GM15510 (cell line): Measurements from ENCODE around the gene CHST14.

Experiments
- POLR2A ChIP-seq: IDR thresholded peaks from 3 replicates; pipeline ENCODE4 v1.6.1; 2011; ENCODE audit warnings: borderline replicate concordance; ENCODE audit not compliant: insufficient read length; ENCODE audit errors: extremely low read depth

CHST14 gene

DNA sequence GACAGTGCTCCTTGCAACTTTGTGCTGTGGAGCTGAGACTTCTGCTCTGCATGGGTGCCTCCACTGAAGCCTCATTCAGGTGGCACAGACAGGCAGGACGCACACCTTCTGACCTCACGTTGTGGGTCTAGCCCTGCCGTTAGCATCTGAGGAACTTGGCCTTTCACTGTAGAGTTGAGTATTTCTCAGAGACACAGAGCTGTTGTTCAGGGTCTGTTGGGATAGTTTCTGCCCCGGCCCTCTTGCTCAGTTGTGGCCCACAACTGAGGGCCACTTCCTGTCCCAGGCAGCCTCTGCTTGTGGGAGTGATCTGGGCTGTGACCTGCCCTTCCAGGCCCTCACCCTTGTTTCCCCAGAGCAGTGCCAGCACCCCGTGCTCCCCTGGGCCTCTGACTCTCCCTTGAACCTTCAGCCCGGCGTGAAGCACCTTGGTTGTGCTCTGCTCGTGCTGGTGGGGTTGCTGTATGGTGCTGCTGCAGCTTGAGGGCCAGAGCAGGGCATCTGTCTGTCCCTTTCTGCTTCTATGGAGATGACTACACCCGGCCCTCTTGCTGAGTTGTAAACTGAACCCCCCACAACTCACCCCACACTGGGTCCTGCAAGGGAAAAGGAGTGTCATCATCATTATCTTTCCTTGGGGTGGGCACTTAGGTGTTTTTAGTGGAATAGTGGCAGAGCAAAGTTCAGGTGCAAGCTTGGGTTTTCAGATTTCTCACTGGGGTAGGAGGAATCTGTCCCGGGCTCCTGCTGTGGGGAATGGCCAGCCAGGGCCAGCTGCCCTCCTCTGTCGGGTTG is 18.3 kb upstream of the CHST14 start:
- no peak for TF ChIP-seq POLR2A

DNA sequence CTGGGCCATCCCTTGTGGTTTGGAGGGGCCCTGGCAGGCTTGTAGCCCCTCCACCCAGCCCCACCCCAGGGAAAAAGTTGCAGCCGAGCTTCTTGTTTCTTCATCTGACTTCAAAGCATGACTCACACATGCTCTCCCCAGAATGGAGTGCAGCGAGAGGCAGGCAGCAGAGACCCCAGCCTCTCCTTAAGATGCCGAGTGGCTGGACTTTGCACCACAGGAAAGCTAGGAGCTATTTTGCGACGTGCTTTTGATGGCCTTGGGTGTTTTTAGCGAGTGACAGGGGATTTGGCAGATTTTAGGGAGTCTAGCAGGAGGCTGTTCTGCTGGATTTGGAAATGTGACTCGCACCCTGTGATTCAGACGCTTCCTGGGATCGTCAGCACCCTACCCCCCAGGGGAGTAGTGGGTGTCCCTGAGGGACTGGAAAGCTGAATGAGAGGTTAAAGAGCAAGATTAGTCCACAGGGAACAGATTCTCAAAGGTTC is 15.8 kb upstream of the CHST14 start:
- TF ChIP-seq POLR2A, result no peak

DNA sequence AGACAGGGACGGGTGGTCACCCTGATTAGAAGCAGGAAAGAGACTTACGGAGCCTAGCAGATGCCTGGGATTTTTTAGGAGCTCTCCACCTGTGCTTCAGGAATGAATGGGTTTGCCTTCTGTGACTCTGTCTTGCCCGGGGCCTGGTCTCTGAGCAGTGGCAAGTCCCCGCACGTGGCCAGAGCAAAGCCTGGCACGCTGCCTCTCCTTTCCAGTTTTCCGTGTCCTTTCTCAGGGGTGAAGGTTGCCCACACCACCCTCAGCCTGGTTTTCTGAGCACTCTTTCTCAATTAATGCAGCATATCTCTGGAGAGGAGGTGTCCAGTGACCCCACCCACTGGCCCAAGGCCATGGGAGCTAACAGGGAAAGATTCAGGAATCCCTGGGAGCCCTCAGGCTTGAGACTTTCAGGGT is 14.5 kb upstream of the CHST14 start:
- no peak for TF ChIP-seq POLR2A

DNA sequence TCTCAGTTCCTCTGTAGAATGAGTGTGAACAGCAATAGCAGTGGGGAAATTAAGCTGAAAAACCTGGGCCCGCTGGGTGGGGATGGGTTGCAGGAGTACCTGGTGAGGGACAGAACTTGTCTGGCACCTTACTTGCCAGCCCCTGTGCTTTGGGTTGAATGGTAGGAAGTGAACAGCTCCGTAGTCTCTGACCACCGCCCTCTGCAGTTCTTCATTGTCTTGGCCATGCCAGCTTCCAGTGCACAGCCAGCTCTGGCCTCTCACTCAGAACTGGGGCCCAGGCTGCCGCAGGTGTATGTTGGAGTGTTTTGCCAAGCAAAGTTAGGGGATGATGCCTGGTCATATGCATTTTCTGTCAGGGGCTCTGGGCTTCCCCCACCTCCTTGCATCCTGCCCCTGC is 14.0 kb upstream of the CHST14 start:
- TF ChIP-seq POLR2A, result no peak

DNA sequence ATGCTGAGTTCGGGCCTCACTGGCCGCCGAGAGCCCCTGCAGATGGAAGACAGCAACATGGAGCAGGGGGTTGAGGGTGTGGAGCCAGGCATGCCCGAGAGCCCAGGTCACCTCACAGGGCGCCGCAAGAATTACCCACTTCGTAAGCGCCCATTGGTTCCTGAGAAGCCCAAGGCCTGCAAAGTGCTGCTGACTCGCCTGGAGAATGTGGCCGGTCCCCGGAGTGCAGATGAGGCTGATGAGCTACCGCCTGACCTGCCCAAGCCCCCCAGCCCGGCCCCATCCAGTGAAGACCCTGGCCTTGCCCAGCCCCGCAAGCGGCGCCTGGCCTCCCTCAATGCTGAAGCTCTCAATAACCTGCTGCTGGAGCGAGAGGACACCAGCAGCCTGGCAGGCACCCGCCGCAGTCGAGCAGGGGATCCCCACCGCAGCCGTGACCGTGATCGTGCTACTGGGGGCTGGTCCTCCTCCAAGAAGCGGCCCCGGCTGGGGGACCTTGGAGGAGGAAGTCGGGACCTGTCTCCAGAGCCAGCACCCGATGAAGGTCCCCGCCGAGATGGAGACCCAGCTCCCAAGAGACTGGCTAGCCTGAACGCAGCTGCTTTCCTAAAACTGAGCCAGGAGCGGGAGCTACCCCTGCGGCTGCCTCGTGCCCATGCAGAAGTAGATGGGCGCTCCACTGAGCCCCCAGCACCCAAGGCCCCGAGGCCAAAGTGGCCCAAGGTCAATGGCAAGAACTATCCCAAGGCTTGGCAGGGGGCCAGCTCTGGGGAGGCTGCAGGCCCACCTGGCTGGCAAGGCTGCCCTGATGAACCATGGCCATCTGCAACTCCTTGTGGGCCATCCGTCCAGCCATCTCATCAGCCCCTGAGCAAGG is 12.1 kb upstream of the CHST14 start:
- TF ChIP-seq POLR2A, result no peak

DNA sequence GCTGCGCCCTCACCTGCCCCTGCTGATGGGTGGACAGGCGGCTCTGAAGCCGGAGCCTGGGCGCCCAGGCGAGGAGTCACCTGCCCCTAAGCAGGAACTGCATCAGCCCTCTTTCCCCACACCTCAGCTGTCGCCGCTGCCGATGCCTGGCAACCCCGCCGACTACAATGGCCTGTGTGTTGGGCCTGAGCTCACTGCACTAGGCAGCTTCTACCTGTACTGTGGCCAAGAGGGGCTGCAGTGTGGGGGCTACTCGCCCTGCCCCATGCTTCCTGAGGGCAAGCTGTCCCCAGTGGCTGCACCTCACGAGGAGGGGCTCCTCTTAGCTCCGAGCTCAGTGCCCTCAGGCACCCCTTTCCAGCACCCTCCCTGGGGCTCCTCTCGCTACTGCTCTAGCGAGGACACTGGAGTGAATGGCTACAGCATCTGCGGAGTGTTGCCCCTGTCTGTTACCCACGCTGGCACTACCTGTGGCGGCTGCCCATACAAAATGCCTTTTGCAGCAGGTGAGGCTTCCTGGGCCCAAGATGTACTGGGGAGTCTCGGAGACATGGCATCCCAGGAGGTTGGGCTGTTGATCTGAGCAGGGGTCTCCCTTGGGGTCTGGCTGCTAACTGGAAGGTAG is 11.3 kb upstream of the CHST14 start:
- TF ChIP-seq POLR2A, result no peak

DNA sequence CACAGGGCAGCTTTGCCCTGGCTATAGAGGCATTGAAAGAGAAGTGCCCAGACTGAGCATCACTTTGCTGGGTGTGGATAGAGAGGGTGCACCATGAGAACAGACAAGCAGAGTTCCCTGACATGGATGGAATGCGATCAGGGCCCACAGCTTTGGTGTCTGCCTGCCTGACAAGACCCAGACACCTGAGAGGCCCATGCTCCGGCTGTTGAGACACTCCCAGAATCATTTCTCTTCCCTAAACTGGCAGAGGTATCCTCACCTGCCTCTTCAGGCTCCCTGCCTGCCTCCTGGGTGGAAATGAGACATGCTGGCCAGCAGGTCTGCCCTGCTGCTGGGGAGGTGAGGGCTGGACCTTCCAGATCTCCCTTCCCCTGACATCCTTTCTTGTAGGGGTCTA is 10.4 kb upstream of the CHST14 start:
- no peak for TF ChIP-seq POLR2A

DNA sequence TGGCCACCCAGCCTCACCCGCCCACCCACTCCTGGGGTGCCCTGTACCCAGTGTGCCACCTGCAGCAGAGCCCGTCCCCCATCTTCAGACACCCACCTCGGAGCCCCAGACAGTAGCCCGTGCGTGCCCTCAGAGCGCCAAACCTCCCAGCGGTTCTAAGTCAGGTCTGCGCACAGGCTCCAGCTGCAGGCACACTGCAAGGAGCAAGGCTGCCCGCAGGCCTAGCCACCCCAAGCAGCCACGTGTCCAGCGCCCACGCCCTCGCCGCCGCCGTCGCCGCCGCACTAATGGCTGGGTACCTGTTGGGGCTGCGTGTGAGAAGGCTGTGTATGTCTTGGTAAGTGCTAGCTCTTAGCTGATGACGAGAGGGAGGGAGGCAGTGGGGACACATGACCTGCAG is 8.8 kb upstream of the CHST14 start:
- TF ChIP-seq POLR2A, result no peak

DNA sequence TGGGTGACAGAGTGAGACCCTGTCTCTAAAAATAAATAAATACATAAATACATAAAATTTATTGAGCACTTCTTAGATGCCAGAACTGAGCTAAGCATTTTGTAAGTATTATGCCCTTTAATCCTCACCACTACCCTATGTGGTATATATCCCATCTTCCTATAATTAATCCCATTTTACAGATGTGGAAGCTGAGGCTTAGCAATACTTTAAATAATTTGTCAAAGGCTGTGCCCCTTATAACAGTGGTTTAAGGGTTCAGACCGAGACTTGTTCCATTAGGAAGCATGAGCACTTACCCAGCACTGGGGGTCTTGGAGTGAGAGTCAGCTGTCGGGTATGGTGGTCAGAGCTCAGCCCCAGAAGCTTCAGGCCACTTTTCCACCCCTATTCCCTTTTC is 7.5 kb upstream of the CHST14 start:
- TF ChIP-seq POLR2A, result no peak

DNA sequence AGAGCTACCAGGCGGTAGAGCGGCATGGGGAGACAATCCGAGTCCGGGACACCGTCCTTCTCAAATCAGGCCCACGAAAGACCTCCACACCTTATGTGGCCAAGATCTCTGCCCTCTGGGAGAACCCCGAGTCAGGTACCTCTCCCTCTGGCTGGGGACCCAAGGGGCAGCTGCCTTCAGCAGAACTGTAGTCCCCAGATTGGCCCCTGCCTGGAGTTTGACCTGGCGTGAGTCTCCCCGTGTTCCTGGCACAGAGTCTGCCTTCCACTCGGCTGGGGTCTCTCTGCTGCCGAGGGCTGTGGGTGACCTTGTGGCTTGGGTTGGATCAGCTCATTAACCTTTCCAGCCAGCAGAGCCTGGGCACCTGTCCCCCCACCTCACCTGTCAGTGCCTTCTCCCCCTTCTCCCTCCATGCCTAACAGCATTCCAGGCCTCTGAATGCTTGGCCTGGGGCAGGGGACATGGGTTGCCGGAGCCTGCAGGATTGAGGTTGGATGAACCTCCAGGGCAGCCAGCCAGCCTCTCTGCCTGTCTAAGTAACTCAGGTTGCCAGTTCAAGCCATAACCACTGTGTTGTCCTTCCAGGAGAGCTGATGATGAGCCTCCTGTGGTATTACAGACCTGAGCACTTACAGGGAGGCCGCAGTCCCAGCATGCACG is 6.8 kb upstream of the CHST14 start:
- no peak for TF ChIP-seq POLR2A

DNA sequence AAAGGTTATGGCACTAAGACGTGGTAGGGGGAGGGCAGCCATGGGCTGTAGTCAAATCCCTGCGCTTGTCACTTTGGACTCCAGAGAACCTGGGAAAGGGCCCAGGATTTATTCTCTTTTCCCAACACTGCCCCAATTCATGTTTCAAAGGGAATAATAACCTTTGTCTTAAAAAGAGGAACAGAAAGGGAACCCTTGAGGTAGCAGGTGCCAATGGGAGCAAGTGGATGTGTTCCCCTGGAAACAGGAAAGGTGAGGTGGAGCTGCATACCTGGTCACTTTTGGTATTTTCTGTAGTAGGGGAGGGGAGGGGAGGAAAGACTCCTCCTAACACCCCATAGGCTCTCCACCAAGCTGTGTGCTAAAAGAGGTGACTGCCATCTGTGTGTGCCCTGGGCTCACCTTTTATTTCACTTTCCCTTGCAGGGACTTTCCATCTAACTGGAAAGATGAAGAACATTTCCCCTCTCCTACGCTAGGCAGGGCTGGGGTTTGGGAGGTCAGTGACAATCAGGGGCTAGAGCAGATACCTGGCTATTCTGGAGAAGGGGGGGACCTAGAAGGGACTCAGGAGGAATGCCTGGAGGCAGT is 6.1 kb upstream of the CHST14 start:
- no peak for TF ChIP-seq POLR2A

DNA sequence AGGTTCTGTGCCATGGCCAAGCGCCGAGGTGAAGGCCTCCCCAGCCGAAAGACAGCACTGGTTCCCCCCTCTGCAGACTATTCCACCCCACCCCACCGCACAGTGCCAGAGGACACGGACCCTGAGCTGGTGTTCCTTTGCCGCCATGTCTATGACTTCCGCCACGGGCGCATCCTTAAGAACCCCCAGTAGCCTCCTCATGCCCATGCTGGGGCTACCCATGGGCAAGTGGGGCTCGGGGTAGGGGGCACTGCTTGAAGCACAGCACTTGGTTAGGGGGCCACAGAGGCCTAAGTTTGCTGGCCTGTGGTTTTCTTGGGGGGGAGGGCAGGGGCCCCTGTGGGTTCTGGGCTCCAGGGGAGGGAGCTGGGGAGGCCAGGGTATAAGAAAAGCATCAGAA is 4.8 kb upstream of the CHST14 start:
- TF ChIP-seq POLR2A, result no peak

DNA sequence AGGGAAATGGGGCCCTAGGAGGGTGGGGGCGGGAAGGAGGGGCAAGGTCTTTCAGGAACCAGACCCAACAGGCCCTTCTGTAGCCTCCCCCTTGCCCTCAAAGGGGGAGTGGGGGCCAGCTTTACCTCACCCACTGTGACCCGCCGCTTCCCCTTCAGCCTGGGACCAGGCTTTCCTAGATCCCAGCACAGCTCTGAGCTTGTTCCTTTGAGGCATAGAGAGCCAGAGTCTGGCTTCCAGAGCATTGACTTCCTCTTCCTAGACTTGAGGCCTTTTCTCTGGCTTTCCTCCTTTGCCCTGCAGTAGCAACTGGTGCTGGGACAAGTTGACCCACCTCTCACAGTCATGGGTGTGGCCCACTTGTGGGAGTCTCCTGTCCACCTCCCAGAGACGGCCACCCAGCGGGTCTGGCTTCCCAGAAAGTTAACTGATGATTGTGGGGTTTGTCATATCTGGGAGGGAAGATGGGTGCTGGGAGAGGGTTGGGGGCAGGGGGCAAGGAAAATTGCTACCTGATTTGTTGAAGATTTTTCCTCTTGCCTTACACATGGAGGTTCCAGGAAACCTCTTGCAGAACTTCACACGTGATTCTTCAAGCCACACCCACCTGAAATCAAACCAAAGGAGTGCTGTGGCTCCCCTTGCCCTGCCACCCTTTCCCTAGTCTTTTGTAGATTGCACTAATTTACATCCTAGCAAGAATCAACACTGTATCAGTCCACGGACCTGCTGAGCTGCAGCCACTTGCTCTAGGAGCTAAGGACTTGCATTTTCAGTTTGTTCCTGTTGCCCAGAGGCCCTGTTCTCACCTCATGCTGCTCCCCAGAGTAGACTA is 4.1 kb upstream of the CHST14 start:
- TF ChIP-seq POLR2A, result no peak

DNA sequence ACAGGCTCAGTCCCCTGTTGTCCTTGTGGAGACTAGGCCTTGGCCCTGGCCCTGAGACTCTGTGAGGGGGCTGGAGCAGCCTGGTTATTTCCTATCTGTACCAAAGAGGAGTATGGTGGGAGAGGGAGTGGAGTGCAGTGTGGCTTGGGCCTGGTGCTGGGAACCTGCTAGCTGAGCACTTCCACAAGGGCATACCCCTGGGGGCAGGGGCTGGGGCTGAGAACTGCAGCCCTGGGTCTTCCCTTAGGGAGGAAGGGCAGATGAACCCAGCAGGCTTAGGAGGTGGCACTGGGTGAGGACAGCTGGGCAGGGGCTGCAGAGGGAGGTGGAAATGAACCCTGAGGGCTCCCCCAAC is 3.5 kb upstream of the CHST14 start:
- TF ChIP-seq POLR2A, result no peak

DNA sequence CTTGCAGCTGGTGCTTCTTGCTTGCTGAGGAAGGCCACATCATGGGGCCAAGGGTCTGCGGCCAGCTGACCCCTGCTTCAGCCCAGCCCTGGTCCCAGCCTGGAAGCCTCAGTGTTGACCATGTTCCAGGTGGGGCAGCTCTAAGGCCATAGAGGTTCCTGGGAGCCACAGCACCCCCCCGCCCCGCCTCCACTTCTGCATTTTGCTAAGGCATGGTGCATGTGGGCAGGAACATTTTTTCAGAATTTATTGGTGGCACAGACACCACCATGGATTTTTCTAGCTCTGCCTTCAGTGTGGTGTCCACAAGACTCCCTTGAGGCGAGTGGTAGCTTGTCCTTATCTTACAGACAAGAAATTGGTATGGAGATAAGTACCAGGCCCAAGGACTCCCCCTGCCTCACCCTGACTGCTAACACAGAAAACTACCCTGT is 1.9 kb upstream of the CHST14 start:
- no peak for TF ChIP-seq POLR2A
